ENCODE measurements around the gene ERBB2. TPM values are rescaled to one million over a fixed set of nuclear protein-coding genes. Genes with fewer than 3 reads are reported as not detected.

ERBB2 gene
- total and polyA plus RNA-seq, 2 of the 13 experiments (the other 11 are each of a cell fraction or from before 2014, with no cell fraction given) = 57.7 to 64.1 TPM

- TF ChIP-seq, protein P1, sequence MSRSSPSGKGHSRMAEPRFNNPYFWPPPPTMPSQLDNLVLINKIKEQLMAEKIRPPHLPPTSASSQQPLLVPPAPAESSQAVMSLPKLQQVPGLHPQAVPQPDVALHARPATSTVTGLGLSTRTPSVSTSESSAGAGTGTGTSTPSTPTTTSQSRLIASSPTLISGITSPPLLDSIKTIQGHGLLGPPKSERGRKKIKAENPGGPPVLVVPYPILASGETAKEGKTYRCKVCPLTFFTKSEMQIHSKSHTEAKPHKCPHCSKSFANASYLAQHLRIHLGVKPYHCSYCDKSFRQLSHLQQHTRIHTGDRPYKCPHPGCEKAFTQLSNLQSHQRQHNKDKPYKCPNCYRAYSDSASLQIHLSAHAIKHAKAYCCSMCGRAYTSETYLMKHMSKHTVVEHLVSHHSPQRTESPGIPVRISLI (CRISPR knock-in tag; IDR thresholded peaks at IDR 0.05; ENCODE audit: borderline replicate concordance) = no peak; the same call in 1 of the 2 replicates
- TF ChIP-seq MEIS1 (CRISPR knock-in tag; IDR thresholded peaks at IDR 0.05; ENCODE audit: borderline replicate concordance) (peak; percentile 99), ZBTB43 (CRISPR knock-in tag; conservative IDR thresholded peaks at IDR 0.05) (no peak), REXO4 (CRISPR knock-in tag; IDR thresholded peaks at IDR 0.05; ENCODE audit: borderline replicate concordance) (no peak), ZNF777 (CRISPR knock-in tag; IDR thresholded peaks at IDR 0.05) (no peak), CEBPG (CRISPR knock-in tag; IDR thresholded peaks at IDR 0.05) (peak; percentile 70), ZFX (CRISPR knock-in tag; IDR thresholded peaks at IDR 0.05; ENCODE audit: low read depth) (peak; percentile 77), ZBTB46 (CRISPR knock-in tag; IDR thresholded peaks at IDR 0.05; ENCODE audit: borderline replicate concordance) (no peak), IKZF5 (CRISPR knock-in tag; IDR thresholded peaks at IDR 0.05) (peak; percentile 41; the same call in 1 of the 2 replicates), ZNF280B (CRISPR knock-in tag; IDR thresholded peaks at IDR 0.05; ENCODE audit: borderline replicate concordance) (peak; percentile 53; the same call in 1 of the 2 replicates), DBP (CRISPR knock-in tag; IDR thresholded peaks at IDR 0.05; ENCODE audit: not compliant biosample characterization) (no peak), ATF7-NPFF (CRISPR knock-in tag; IDR thresholded peaks at IDR 0.05; ENCODE audit: low read depth) (0 out of 2 replicates have a peak, but pooled peaks have one; percentile 22), SPEN (CRISPR knock-in tag; IDR thresholded peaks at IDR 0.05; ENCODE audit: low read depth) (peak; percentile 65; the same call in 1 of the 2 replicates), ZBTB33 (CRISPR knock-in tag; IDR thresholded peaks at IDR 0.05) (no peak), ADNP (CRISPR knock-in tag; IDR thresholded peaks at IDR 0.05) (no peak), KLF12 (CRISPR knock-in tag; IDR thresholded peaks at IDR 0.05; ENCODE audit: borderline replicate concordance) (no peak)
Observed at GRCh38 chr17:39702901-39703893, 3.3 kb downstream of the ERBB2 start (continued).
